Raji (cell line): ENCODE data around the gene RELA.

Experiments used
- POLR2A ChIP-seq: IDR thresholded peaks from 2 replicates; pipeline ENCODE4 v1.6.1; 2011; ENCODE audit warnings: low read depth, low read length, control low read depth; ENCODE audit not compliant: insufficient read depth

RELA gene

DNA sequence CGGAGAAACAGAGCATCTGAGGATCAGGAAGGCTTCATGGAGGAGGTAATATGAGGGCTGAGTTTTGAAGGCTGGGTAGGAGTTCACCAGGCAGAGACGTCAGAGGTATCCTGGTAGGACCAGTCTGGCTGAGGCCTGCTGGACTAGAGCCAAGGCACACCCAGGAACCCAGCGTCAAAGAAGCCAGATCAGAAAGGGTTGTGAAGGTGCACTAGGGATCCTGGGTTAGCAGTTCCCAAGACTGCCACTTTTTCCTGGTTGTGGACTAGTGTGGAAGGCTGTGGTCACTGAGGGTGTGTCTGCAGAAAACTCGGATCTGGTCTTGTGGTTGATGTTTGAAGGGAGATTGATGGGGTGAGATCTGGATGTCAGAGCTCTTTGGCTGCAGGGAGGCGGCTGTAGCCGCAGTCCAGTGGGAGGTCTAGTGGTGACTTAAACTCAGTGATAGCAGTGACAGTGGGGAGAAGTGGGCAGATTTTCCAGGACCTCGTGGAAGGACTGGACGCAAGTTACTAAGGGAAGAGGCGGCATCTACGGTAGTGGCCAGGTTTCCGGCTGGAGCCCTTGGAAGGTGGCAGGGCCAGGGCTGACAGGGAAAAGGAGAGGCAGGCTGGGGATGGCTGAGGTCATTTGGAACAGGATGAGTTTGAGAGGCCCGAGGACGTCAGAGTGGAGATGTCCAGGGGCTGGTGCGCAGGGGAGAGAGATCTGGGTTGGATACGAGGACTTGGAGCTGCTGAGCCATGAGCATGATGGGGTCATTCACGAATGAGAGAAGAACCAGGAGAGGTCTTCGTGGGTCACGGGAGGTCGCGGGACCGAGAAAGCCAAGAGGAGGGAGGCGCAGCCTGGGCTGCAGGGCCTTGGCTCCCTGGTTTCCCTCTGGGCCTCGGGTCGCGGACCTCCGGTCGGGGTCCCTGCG lies 10.9 kb downstream of the RELA start:
- TF ChIP-seq POLR2A: no peak

DNA sequence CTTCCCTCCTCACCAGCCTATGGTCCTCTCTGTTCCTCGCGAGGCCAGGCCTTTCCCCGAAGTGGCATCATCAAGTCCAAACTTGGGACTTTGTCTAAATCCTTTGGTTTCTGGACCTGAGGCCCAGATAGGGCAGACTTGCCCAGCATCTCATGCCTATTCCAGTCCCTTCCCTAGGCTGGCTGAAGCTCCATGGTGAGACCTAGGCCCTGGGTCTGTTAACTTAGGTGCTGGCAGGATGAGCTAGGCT lies 11.5 kb downstream of the RELA start:
- TF ChIP-seq POLR2A: no peak

DNA sequence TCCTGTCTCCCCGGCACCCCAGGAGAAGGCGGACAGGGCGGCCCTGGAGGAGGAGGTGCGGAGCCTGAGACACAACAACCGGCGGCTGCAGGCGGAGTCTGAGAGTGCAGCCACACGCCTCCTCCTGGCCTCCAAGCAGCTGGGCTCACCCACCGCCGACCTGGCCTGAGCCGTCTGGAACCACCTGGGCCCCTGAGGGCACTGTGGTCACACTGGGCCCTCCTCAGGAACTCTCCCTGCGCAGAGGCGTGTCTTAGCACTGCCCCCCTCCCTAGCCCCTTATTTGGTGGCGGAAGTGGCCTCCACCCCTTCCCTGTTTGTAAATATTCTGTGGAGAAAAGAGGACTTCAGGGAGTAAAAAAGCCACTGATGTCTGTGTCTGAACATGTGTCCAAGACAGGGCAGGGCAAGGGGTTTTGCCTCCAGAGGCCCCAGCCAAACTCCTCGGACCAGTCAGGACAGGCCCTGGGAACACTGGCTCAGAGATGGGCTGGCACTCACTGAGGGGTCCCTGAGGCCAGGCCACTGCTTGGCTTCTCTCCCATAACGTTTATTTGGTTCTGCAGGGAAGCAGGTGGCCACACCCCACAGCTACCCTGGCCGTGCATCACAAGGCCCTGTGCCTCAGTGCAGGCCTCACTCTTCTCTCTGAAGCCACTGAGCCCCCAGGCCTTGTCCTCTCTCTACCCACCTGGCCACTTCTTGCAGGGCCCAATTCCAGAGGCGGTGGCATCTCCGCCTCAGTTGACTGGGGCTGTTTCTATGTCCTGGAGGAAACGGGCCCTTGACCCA lies 12.0 kb downstream of the RELA start:
- TF ChIP-seq POLR2A: no peak

DNA sequence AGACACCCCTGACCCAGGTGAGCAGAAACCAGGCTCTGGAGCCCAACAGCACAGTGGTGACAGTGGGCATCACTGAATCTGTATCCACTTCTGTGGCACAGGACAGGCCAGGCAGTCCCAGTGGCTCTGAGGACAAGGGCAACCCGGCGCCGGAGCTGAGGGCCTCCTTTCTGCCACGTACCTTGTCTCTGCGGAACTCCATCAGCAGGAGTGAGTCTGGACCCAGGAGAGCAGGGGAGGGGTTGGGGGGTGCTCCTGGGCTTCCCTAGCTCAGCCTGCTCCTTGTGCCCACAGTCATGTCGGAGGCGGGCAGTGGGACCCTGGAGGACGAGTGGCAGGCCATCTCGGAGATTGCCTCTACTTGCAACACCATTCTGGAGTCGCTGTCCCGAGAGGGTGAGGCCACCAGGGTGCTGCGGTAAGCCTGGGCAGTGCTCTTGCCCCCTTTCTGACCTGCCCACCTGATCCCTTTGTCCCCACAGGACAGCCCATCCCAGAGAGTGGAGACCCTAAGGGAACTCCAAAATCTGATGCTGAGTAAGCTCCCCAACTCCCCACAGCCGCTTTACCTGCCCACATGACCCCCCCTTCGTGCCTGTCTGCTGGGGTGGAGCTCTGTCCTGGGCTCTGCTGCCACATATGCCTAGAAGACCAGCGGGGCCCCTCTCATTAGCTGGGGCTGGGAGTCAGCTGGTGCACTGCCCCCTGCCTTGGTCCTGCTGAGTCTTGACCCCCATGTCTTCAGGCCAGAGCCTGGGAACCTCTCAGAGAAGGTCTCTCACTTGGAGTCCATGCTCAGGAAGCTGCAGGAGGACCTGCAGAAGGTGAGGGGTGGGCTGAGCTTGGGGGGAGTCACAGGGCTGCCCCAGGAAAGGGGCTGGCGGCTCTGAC lies 12.8 kb downstream of the RELA start:
- no peak for TF ChIP-seq POLR2A

DNA sequence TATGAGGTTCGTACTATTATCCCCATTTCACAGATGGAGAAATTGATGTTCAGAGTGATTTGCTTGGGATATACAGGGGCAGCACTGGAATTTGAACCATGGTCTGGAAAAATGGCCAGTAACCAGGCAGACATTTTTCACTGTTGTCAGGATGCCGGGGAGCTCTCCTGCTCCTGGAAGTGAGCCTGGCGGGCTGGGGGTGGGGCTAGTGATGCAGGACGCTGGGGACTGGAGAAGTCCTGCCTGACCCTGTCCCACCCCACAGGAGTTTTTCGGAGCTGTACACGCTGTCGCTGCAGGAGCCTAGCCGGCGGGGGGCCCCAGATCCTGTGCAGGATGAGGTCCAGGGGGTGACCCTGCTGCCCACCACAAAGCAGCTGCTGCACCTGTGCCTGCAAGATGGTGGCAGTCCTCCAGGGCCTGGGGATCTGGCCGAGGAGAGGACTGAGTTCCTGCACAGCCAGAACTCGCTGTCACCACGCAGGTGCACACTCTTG lies 13.7 kb downstream of the RELA start:
- no peak for TF ChIP-seq POLR2A

DNA sequence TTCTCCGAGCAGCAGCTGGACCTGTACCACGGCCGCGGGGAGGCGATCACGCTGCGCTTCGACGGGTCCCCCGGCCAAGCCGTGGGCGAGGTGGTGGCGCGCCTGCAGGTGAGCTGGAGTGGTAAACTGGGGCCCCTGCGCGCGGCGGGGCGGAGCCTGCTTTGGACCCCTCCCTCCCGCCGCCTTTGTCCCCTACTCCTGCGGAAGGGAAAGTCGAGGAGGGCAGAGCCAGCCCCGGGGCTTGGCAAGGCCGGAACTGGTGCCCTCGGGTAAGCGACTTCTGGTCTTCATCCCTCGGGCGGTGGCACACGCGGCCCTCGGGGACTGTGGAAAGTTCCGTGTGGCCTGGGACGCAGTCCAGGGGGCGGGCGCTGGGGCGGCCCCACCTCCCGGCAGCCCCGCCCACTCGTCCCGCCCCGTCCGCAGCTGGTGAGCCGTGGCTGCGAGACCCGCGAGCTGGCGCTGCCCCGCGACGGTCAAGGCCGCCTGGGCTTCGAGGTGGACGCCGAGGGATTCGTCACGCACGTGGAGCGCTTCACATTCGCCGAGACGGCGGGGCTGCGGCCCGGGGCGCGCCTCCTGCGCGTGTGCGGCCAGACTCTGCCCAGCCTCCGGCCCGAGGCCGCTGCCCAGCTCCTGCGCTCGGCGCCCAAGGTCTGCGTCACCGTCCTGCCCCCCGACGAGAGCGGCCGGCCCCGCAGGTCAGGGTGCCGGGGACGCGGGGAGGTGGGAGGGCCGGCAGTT lies 15.6 kb downstream of the RELA start:
- TF ChIP-seq POLR2A: no peak

DNA sequence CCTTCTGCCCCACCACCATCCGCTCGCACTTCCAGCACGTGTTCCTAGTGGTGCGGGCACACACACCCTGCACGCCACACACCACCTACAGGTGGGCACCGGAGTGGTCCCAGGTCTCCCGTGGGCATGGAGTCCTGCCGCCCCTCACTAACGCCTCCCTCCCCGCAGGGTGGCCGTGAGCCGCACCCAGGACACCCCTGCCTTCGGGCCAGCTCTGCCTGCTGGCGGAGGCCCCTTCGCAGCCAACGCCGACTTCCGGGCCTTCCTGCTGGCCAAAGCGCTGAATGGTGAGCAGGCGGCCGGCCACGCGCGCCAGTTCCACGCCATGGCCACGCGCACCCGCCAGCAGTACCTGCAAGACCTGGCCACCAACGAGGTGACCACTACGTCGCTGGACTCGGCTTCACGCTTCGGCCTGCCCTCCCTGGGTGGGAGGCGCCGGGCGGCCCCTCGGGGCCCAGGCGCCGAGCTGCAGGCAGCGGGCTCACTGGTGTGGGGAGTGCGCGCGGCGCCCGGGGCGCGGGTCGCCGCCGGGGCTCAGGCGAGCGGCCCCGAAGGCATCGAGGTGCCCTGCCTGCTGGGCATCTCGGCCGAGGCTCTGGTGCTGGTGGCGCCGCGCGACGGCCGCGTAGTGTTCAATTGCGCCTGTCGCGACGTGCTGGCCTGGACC lies 16.3 kb downstream of the RELA start:
- no peak for TF ChIP-seq POLR2A

DNA sequence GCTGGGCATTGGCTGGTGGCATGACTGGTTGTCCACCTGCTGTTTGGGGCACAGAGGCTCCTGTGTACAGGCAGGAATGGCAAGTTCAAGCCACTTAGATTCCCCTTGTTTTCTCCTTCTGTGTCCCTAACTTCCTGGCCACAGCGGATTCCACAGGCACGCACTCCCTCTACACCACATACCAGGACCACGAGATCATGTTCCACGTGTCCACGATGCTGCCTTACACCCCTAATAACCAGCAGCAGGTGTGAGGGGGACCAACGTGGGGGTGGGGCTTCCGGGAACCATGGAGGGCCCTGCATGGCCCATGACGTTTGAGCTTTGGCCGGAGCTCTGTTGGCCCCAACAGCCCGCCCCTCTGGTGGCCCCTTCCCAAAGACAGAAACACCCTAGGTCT lies 17.0 kb downstream of the RELA start:
- TF ChIP-seq POLR2A: no peak

DNA sequence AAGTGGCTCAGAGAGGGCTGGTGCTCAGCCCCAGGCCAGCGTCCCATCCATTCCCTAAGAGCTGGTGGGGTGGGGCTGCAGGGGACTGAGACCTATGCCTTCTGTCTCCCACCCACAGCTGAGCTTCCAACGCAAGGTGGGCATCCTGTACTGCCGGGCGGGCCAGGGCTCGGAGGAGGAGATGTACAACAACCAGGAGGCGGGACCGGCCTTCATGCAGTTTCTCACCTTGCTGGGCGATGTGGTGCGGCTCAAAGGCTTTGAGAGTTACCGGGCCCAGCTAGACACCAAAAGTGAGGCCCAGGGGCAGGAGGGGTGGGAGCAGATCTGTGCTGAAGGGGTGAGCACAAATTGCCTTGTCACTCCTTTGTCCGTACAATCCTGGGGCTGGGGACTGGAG lies 17.9 kb downstream of the RELA start:
- TF ChIP-seq POLR2A: no peak

DNA sequence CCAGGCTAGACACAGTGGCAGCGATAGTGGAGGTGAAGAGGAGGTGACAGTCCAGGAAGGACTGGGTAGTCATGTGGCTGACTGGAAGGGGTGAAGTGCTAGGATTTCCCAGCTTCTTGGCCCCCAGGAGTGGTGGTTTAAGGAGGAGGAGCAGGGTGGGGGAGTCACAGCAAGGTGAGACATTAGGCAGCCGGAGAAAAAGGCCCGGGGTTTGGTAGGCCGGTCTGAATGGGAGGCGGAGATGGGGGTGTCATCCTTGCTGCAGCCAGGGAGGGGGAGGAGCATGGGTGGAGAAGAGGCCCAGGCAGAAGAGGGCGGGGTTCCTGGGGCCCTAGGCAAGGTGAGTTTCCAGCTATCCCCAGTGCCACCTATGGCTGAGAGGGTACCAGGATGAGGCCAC lies 18.7 kb downstream of the RELA start:
- no peak for TF ChIP-seq POLR2A

DNA sequence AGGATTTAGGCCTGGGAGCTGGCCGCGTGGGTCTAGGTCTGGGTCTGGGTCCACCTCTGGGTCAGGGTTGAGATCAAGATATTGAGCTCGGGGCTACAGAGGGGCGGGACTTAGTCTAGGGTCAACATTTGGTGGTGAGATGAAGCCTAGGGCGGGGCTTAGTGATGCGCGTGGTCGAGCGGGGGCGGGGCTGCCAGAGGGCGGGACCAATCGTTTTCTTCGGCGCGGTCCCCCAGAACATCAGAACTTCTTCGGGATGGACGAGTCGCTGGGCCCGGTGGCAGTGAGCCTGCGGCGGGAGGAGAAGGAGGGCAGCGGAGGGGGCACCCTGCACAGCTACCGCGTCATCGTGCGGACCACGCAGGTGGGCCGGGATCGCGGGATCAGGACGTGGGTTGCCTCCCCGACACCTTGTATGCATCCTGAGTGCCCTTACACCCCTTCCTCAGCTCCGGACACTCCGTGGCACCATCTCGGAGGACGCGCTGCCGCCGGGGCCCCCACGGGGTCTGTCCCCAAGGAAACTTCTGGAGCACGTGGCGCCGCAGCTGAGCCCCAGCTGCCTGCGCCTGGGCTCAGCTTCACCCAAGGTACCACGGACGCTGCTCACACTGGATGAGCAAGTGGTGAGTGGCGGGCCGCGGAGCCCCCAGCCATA lies 20.6 kb downstream of the RELA start:
- no peak for TF ChIP-seq POLR2A

DNA sequence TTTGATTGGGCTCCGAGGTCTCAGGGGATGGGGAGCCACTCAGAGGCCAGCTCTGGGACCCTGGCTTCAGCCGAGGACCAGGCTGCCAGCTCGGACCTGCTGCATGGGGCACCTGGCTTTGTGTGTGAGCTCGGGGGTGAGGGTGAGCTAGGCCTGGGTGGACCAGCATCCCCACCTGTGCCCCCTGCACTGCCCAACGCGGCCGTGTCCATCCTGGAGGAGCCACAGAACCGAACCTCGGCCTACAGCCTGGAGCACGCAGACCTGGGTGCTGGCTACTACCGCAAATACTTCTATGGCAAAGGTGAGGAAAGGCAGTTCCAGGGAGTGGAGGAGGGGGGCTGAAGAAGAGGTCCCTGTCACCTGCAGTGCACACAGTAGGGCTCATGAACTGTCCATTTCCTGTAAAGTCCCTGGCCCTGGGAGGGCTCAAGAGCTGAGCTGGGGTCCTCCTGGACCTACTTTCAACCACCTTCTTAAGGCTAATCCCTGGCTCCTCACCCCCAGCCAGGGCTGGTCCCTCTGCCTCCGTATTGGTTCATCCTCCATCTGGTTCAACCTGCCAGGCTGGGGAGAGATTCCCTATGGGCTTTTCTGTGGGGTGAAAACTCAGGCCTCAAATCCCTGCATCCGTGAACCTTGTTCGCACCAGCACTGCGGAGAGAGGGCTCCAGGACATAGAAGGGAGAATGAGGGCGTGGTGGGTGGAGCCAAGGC lies 21.3 kb downstream of the RELA start:
- TF ChIP-seq POLR2A: no peak

DNA sequence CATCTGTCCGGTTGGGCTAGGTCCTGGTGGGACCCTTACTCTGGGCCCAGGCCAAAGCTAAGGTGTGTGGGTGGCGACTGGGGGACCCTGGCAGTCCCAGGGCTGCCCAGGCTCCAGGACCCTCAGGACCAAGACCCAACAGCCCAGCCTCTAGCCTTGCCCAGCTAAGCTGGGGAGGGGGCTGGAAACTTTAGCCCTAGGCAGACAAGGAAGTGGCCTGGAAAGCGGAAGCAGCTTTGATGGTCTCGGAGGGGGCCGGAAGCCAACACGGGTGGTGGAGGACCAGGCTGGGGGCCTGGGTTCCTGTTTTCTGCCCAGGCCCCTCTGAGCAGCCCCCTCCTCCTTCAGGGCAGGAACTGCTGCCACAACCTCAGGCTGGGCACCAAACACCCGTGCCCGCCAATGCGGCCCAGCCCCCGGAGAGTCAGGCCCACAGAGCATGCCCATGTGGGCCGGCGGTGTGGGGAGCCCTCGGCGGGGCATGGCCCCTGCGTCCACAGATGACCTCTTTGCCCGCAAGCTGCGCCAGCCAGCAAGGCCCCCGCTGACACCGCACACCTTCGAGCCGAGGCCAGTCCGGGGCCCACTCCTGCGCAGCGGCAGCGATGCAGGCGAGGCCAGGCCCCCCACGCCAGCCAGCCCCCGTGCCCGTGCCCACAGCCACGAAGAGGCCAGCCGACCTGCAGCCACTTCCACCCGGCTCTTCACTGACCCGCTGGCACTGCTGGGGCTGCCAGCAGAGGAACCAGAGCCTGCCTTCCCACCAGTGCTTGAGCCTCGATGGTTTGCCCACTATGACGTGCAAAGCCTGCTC lies 22.0 kb downstream of the RELA start:
- TF ChIP-seq POLR2A: no peak
